IMR-90 (cell line): ENCODE measurements around the gene AKAP7.

Experiments used
- BHLHE40 ChIP-seq: fragments of 150-350 bp; IDR thresholded peaks from 2 replicates; pipeline ENCODE4 v1.6.1; 2016; ENCODE audit warnings: mild to moderate bottlenecking, low read depth, low read length
- CEBPB ChIP-seq: IDR thresholded peaks from 2 replicates; pipeline ENCODE4 v1.6.1; 2012; ENCODE audit warnings: low read depth, low read length, improper control_type of control experiment
- FOS ChIP-seq: fragments of 150-350 bp; IDR thresholded peaks from 2 replicates; pipeline ENCODE4 v1.6.1; 2016; ENCODE audit warnings: low read depth, low read length
- MAZ ChIP-seq: IDR thresholded peaks from 2 replicates; pipeline ENCODE4 v1.6.1; 2012; ENCODE audit warnings: low read depth, mild to moderate bottlenecking, low read length, improper control_type of control experiment, moderate library complexity, borderline replicate concordance
- MXI1 ChIP-seq: IDR thresholded peaks from 2 replicates; pipeline ENCODE4 v1.6.1; 2012; ENCODE audit warnings: low read depth, mild to moderate bottlenecking, low read length, moderate library complexity, borderline replicate concordance
- POLR2A ChIP-seq: IDR thresholded peaks from 2 replicates; pipeline ENCODE4 v1.6.1; 2012; ENCODE audit warnings: mild to moderate bottlenecking, low read depth, low read length
- RAD21 ChIP-seq: IDR thresholded peaks from 2 replicates; pipeline ENCODE4 v1.6.1; 2012; ENCODE audit warnings: low read length, improper control_type of control experiment
- SMC3 ChIP-seq: fragments of 150-350 bp; IDR thresholded peaks from 2 replicates; pipeline ENCODE4 v1.6.1; 2016; ENCODE audit warnings: low read depth, mild to moderate bottlenecking, antibody characterized with exemption, low read length, moderate library complexity
- TF ChIP-seq, protein P1 (sequence below): conservative IDR thresholded peaks from 2 replicates; pipeline ENCODE4 v1.5.1; 2012; ENCODE audit warnings: mild to moderate bottlenecking, low read depth, low read length, improper control_type of control experiment
- TF ChIP-seq, protein P2 (sequence below): fragments of 150-350 bp; IDR thresholded peaks from 2 replicates; pipeline ENCODE4 v1.6.1; 2017; ENCODE audit warnings: mild to moderate bottlenecking, antibody characterized with exemption, low read length, low read depth

DNA sequence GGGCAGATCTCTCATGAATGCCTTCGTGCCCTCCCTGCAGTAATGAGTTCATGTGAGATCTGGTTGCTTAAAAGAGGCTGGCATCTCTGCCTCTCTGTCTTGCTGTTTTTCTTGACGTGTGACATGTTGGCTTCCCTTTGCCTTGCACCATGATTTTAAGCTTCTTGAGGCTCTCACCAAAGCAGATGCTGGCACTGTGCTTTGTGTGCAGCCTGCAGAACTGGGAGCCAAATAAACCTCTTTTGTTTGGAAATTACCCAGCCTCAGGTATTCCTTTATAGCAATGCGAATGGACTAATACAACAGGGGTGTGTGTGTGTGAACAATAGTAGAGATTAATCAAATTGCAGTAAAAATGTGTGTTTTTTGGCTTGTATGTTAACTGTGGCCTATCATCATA is 8.1 kb downstream of the AKAP7 start:
- TF ChIP-seq MAZ, result no peak
- TF ChIP-seq, protein P1, sequence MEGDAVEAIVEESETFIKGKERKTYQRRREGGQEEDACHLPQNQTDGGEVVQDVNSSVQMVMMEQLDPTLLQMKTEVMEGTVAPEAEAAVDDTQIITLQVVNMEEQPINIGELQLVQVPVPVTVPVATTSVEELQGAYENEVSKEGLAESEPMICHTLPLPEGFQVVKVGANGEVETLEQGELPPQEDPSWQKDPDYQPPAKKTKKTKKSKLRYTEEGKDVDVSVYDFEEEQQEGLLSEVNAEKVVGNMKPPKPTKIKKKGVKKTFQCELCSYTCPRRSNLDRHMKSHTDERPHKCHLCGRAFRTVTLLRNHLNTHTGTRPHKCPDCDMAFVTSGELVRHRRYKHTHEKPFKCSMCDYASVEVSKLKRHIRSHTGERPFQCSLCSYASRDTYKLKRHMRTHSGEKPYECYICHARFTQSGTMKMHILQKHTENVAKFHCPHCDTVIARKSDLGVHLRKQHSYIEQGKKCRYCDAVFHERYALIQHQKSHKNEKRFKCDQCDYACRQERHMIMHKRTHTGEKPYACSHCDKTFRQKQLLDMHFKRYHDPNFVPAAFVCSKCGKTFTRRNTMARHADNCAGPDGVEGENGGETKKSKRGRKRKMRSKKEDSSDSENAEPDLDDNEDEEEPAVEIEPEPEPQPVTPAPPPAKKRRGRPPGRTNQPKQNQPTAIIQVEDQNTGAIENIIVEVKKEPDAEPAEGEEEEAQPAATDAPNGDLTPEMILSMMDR, result no peak
- TF ChIP-seq BHLHE40, result no peak
- no peak for TF ChIP-seq RAD21
- TF ChIP-seq SMC3, result no peak
- no peak for TF ChIP-seq FOS
- no peak for TF ChIP-seq MXI1
- no peak for TF ChIP-seq POLR2A
- TF ChIP-seq, protein P2, sequence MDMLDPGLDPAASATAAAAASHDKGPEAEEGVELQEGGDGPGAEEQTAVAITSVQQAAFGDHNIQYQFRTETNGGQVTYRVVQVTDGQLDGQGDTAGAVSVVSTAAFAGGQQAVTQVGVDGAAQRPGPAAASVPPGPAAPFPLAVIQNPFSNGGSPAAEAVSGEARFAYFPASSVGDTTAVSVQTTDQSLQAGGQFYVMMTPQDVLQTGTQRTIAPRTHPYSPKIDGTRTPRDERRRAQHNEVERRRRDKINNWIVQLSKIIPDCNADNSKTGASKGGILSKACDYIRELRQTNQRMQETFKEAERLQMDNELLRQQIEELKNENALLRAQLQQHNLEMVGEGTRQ, result no peak
- TF ChIP-seq CEBPB, result no peak
